ENCODE data around the gene MAP3K5.
"Not testable (repeated sequence)": the region's sequence is repeated elsewhere in the genome, so short reads cannot be mapped to it uniquely, and the experiment has no call there.

The MAP3K5 gene

GRCh38 chr6:136599329-136600011 is 192.8 kb downstream of the MAP3K5 start:
- no peak for DNase-seq

- DNase-seq: no peak
Measured at GRCh38 chr6:136598048-136598447, 194.2 kb downstream of the MAP3K5 start.

DNA sequence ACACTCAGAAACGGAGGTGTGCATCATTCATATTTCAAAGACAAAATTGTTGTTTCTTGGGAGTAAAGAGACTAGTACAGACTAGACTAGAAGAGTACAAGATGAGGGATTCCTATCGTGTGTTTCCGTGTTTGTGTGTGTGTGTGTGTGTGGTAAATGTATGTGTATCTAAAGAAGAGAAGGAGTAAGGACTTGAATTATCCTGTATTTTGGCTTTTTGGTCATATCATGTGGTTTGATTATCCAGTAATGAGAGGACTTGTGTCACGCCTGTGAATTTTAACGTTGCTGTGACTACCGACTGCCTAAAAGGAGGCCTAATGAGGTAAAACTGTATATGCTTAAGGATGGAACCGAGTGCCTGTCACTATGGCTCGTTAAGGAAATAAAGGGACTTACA is 197.6 kb downstream of the MAP3K5 start:
- no peak for DNase-seq

DNA sequence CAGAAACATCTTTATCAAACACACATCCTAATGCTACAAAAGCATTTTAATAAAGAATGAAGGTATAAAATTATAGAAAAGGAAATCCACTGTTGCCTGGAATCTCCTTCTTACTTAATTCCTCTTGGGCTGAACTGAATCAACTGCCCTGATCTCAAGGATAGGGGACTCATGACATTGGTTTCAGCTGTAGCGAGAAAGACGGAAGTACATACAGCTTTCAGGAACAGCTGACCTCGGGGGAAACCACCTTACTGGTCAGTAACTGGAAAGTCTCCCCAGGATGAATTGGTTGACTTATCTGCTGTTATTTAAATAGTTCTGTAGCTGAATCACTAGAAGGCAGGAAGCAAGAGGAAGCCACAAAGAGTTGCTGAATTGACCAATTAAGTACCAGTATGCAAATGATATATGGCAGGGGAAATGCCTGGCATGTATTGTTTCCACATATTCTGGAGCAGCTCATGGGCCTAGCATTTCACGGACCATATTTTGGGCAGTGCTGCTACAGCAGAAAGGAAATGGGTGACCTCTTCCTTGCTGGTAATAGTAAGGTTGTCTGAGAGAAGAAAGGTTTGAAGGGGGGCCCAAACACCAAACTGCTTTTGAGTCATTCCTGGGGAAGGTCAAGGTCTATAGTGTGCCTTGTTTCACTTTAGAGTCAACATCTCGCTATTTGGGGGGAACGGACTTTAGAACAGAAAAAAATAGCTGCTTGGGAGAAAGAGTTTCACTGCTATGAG is 198.4 kb downstream of the MAP3K5 start:
- DNase-seq: no peak

DNA sequence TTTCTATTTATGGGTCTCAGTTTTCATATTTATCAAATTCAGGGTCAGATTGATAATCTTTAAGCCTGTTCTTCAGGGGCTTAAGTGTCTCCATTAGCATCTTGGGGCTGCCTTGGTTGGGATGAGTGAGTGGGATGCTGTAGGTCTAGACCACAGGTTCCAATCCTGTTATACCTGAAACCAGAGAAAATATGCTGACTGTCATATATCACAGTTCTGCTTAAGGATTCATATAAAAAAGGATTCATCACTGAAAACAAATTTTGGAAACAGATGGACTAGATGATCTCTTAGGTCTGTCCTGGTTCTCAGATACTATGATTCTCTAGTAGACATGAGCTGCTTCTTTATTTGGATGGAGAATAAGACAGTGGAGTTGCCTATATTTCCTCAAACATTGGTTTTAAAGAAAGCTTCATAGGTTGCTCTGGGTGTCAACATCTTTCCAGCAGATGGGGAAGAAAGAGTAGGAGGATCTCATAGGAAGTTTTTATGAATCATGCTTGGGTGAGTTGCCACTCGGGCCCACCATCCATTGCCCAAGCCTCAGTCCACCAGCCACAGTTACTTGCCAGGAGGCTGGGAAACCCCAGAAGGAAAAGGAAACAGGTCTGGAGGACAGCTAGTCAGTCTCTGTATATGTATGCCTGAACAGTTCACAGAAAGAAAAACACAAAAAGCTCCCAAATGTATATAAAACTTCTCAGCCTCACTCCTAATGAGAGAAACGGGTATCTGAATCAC is 199.2 kb downstream of the MAP3K5 start:
- no peak for DNase-seq

DNA sequence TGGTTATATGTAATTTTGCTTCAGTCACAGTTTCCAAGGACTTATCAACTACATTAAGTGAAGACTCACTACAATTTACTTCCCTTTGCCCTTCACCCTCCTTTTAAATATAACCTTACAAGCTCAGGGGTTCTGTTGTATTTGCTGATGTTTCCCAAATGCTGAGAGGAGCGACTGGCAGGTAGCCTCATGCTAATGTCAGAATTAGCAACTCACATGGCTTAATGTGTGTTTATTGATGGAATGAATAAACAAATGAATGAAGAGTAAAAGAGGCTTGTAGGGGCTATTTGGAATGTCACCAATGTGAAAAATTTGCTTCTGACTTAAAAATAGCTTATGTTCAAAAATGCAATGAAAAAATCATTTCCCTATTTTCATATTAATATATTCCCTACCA is 200.7 kb downstream of the MAP3K5 start:
- no peak for DNase-seq

GRCh38 chr6:136590846-136591245 is 201.4 kb downstream of the MAP3K5 start:
- not testable (repeated sequence) for DNase-seq

GRCh38 chr6:136587527-136587926 is 204.8 kb downstream of the MAP3K5 start:
- DNase-seq: no peak

- DNase-seq: no peak
Measured at GRCh38 chr6:136586295-136586694, 206.0 kb downstream of the MAP3K5 start.

GRCh38 chr6:136585523-136585922 is 206.8 kb downstream of the MAP3K5 start:
- not testable (repeated sequence) for DNase-seq

- not testable (repeated sequence) for DNase-seq
Measured at GRCh38 chr6:136584290-136584689, 208.0 kb downstream of the MAP3K5 start.

DNA sequence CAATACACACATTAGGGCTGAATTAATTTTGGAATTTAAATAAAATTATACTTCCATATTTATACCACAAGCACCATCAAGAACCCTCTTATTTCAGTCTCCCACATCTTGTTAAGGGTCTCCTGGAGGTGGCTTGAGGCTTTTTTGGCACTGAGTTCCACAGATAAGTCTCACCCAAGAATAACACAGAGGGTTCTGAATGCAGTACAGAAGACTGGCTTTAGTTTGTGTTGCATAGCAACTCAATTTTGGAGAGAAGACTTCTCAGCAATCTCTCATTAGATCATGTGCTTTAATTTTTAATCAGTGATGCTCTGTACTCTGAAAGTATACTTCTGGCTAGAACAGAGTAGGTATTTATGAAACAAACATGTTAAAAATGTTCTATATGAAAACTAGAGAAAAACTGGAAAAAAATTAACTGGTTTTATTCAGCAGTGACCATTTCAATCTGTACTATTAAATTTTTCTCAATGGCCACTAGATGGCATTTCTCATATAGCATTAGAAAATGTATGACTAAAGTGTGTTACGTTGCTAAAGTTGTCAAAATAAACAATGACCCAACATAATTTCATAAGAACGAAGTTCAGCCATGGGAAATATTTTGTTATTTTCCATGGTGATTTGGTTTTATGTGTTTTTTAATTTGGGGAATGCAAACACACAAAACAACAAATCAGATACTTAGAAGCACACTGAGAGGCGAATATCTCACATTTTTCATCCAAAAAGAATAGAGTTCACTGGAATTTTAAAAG is 209.4 kb downstream of the MAP3K5 start:
- DNase-seq: peak; percentile 25

GRCh38 chr6:136579800-136580199 is 212.5 kb downstream of the MAP3K5 start:
- no peak for DNase-seq

DNA sequence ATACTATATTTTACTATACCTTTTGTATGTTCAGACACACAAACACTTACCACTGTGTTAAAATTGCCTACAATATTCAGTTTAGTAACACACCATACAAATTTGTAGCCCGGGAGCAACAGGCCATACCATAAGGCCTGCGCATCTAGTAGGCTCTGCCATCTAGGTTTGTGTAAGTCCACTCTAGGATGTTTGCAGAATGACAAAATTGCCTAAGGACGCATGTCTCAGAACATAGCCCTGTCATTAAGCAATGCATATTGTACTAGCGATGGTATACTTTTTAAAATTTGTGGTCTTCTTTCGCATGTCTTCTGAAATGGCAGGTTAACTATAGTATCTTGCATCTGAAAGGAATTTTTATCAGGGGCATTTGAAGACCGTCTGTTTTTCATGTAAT is 215.5 kb downstream of the MAP3K5 start:
- DNase-seq: no peak

- DNase-seq: no peak
Measured at GRCh38 chr6:136571496-136571895, 220.8 kb downstream of the MAP3K5 start.

GRCh38 chr6:136571065-136571464 is 221.2 kb downstream of the MAP3K5 start:
- DNase-seq: no peak

DNA sequence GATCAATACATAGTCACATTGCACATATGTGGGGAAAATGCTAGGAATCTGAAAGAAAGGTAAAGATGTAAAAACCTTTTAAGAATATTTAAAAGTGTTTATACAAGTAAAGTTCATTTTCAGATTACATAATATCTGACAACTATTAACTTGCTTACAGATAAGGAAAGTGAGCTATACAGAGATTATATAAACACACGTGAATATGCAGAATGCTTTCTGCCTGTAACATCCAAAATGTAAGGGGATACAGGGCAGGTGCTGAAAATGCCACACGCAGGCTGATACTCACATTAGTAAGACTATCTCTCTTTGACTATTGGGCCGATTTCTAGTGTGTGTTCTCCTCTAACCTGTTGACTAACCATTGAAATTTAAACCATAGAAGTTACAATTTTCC is 224.1 kb downstream of the MAP3K5 start:
- no peak for DNase-seq

GRCh38 chr6:136567688-136568087 is 224.6 kb downstream of the MAP3K5 start:
- DNase-seq: no peak

GRCh38 chr6:136566851-136567250 is 225.4 kb downstream of the MAP3K5 start:
- no peak for DNase-seq

GRCh38 chr6:136566007-136566487 is 226.2 kb downstream of the MAP3K5 start:
- no peak for DNase-seq

- no peak for DNase-seq
Measured at GRCh38 chr6:136564180-136564579, 228.1 kb downstream of the MAP3K5 start.

DNA sequence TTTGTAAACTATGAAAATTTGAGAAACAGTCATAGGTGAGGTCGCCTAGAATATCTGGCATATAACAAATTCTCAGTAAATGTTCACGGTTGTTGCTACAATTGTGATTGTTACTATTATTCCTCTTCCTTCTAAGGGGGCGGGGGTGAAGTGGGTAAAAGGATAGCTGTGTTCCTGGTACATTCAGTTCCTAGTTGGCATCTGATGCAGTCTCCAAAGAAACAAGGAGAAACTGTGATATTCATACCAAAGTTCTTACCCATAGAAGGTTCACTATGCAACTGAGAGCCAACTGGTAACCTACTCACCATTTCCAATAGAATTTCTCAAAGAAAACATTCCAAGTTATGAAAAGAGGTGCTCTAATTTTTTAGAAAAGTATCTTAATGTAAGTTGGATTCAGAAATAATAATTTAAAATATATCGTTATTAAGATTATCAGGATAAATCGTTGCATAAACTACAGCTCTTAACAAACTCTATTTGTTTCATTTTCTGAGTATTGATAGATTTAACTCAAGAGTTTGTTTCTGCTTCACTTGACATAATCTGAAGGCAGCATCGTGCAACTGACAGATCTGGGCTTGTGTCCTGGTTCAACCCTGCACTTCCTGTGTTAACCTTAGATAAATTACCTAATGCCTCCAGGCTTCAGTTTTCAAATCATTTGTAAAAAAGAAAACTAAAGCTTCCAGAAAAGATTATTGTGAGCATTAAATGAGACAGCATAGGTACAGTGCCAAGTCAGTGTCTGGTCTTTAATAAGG is 228.7 kb downstream of the MAP3K5 start:
- DNase-seq: no peak
